K562 (cell line): ENCODE results near the gene AP2M1. TPM values are rescaled to one million over a fixed set of nuclear protein-coding genes. Genes with fewer than 3 reads are reported as not detected.

Experiments
- ATF3 ChIP-seq, 2 experiments: fragments of 450-650 bp in 1 of 2; sonication (generic) in 1 of 2; formaldehyde crosslinking in 1 of 2; IDR thresholded peaks in 1 of 2; conservative IDR thresholded peaks in 1 of 2; 2 replicates each; pipeline versions ENCODE4 v1.6.1 to v1.8.1; 2016 to 2023; ENCODE audit warnings: mild to moderate bottlenecking in 2 of 2, moderate library complexity in 2 of 2, inconsistent platforms in 1 of 2, missing genetic modification reagents in 1 of 2
- CHD2 ChIP-seq: IDR thresholded peaks from 2 replicates; pipeline ENCODE4 v1.6.1; 2011; ENCODE audit warnings: low read depth, low read length
- GMEB1 ChIP-seq: fragments of 250-450 bp; sonication (Bioruptor Pico); IDR thresholded peaks from 2 replicates; pipeline ENCODE4 v1.4.0; 2020; ENCODE audit warnings: mild to moderate bottlenecking
- NR1H2 ChIP-seq: sonication (generic); formaldehyde crosslinking; IDR thresholded peaks from 2 replicates; pipeline ENCODE4 v1.4.0; 2020; ENCODE audit warnings: mild to moderate bottlenecking, missing genetic modification reagents
- ZBTB40 ChIP-seq, 2 experiments: fragments of 450-650 bp in 1 of 2; sonication (generic) in 1 of 2; formaldehyde crosslinking in 1 of 2; IDR thresholded peaks; 2 replicates each; pipeline versions ENCODE4 v1.7.1 to v1.9.0; 2016 to 2022; ENCODE audit warnings: inconsistent platforms in 1 of 2, mild to moderate bottlenecking in 1 of 2, missing genetic modification reagents in 1 of 2
- polyA plus RNA-seq, 8 experiments: library from polyadenylated mRNA; depleted of rRNA in 4 of 8; stranded (reverse) in 5 of 8; unstranded in 3 of 8; fragments of >200 nt; fragmentation: Nextera tagmentation in 2 of 8; fragmentation: Illumina TruSeq in 1 of 8; extraction: Ambion mirVana in 2 of 8; extraction: Trizol in 1 of 8; gene quantifications; 2 replicates each; pipeline versions ENCODE4 v1.2.1 to v1.2.3, GENCODE V29; 2011 to 2014; ENCODE audit warnings: inconsistent platforms in 1 of 8, missing spikeins in 1 of 8
- total RNA-seq, 7 experiments: library from RNA; depleted of rRNA in 6 of 7; stranded (reverse); fragments of >200 nt in 6 of 7; fragmentation: Illumina TruSeq in 2 of 7; extraction: Trizol in 2 of 7; gene quantifications; 2 replicates each; pipeline versions ENCODE4 v1.2.1 to v1.2.3, GENCODE V29; 2011 to 2021; ENCODE audit warnings: low replicate concordance in 1 of 7

Gene AP2M1
- total and polyA plus RNA-seq, 9 of the 15 experiments (the other 6 are each of a cell fraction or from before 2014, with no cell fraction given), result 118 to 505 (median 296) TPM

DNA sequence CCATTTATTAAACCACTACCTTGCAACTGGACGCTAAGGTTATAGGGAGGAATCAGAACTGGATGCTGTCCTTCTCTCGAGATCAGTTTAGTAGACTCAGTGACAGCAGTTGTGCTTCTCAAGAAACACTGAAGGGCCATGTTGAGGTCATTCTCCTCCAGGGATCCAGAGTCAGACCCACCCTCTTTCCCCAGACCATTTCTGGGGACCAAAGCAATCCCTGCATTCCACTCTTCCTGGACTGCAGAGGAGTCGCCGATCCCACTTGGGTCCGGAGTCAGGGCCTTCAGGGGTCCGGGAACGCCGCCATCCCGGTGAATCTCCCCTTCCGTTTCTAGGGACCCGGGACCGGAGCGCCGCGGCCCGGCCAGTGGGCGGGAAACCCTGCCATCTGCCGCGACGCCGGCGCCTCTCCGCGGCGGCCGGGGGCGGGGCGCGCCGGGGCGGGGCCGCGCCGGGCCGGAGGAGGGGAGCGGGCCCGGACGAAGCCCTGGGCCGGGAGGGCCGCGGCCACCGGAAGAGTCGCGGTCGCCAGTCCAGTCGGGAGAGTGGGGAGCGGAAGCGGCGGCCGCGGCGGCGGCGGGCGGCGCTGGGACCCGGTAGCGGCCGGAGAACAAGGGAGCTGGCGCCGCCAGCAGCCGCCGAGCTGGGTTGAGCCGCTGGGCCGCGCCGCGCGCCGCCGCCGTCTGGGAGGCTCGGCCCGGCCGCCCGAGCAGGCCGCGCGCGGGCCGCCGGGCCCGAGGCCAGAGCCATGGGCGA is 19.6 kb upstream of the AP2M1 start, which contains the start of gene DVL3 (continued):
- TF ChIP-seq ZBTB40 (IDR thresholded peaks at IDR 0.05) (no peak), ZBTB40 (CRISPR knock-in tag; IDR thresholded peaks at IDR 0.05) (no peak), NR1H2 (CRISPR knock-in tag) (no peak), CHD2 (0 out of 2 replicates have a peak, but pooled peaks have one; percentile 18), GMEB1 (CRISPR knock-in tag) (0 out of 2 replicates have a peak, but pooled peaks have one; percentile 32), ATF3 (IDR thresholded peaks at IDR 0.05) (0 out of 2 replicates have a peak, but pooled peaks have one; percentile 34), ATF3 (CRISPR knock-in tag; conservative IDR thresholded peaks at IDR 0.05) (no peak)
